K562 (cell line): ENCODE measurements around the gene WASHC2A. TPM values are rescaled to one million over a fixed set of nuclear protein-coding genes. Genes with fewer than 3 reads are reported as not detected.
"Not testable (repeated sequence)": the region's sequence is repeated elsewhere in the genome, so short reads cannot be mapped to it uniquely, and the experiment has no call there.

ENCODE experiments used
- ATAC-seq: fragments of 200-7000 bp; cut with Tn5 transposase; 3 replicates; pipeline ENCODE4 v1.9.1; 2020; ENCODE audit warnings: moderate library complexity
- BruUV-seq: library from RNA; stranded (reverse); fragments of 400-500 nt; replicated peaks from 2 replicates; lab custom pipeline; 2021; lab: Mats Ljungman, UMichigan
- CTCF ChIA-PET: fragments of 300-600 bp; formaldehyde crosslinking; extraction: SDS; loops from one replicate; lab custom pipeline; 2021; ENCODE audit warnings: low intra/inter-chr PET ratio; lab: Yijun Ruan, JAX
- POLR2A ChIA-PET: fragments of 300-600, 350-650 bp; sonication (Branson Sonifier 250); formaldehyde crosslinking; extraction: SDS; loops from one replicate; lab custom pipeline; 2021; ENCODE audit warnings: antibody characterized with exemption, inconsistent platforms; lab: Yijun Ruan, JAX
- DNase-seq, 4 experiments: peaks; one replicate each; pipeline versions ENCODE4 v3.0.0 to v3.0.0-alpha.2; 2011 to 2018; ENCODE audit warnings: low spot score in 3 of 4, mixed read lengths in 3 of 4; ENCODE audit errors: extremely low read depth in 1 of 4
- FAIRE-seq: peaks from 2 replicates; lab custom pipeline; 2011; peaks lifted over from hg19 to GRCh38; lab: Jason Lieb, UNC
- H2AFZ ChIP-seq: 2 replicates; pipeline ENCODE4 v1.6.0; 2011; ENCODE audit warnings: low read depth, low read length, control low read depth, inconsistent platforms
- H3K27ac ChIP-seq: fragments of 200-600 bp; 3 replicates; pipeline ENCODE4 v1.8.0; 2011; ENCODE audit warnings: low read depth, mild to moderate bottlenecking, control low read depth, inconsistent platforms, low read length, moderate library complexity, mixed read lengths; ENCODE audit errors: extremely low read depth
- H3K27me3 ChIP-seq, 2 experiments: fragments of 300-600 bp in 1 of 2; 2 replicates in 1 of 2; 3 replicates in 1 of 2; pipeline versions ENCODE4 v1.6.0 to v1.8.0; 2011; ENCODE audit warnings: inconsistent platforms in 2 of 2, low read length in 2 of 2, mild to moderate bottlenecking in 1 of 2, mixed read lengths in 1 of 2, moderate library complexity in 1 of 2; ENCODE audit not compliant: control insufficient read depth in 2 of 2, insufficient read depth in 2 of 2
- H3K36me3 ChIP-seq: fragments of 300-600 bp; 3 replicates; pipeline ENCODE4 v1.8.0; 2011; ENCODE audit warnings: mild to moderate bottlenecking, low read length, inconsistent platforms; ENCODE audit not compliant: control insufficient read depth, insufficient read depth
- H3K4me1 ChIP-seq, 2 experiments: fragments of 200-600 bp in 1 of 2; replicated peaks in 1 of 2; 2 replicates in 1 of 2; 3 replicates in 1 of 2; pipeline versions ENCODE4 v1.5.1 to v1.8.0; 2011; ENCODE audit warnings: inconsistent platforms in 2 of 2, low read length in 2 of 2, mild to moderate bottlenecking in 1 of 2, mixed read lengths in 1 of 2, moderate library complexity in 1 of 2; ENCODE audit not compliant: control insufficient read depth in 2 of 2, insufficient read depth in 2 of 2
- H3K4me2 ChIP-seq: 2 replicates; pipeline ENCODE4 v1.6.1; 2011; ENCODE audit warnings: low read length, control low read depth, inconsistent platforms, mixed read lengths; ENCODE audit not compliant: insufficient read depth
- H3K4me3 ChIP-seq: fragments of 200-600 bp; sonication (generic), shearing (Covaris generic); 2 replicates; pipeline ENCODE4 v1.5.1; 2016; ENCODE audit warnings: control low read depth, inconsistent platforms
- H3K79me2 ChIP-seq: fragments of 200-600 bp; 3 replicates; pipeline ENCODE4 v1.8.0; 2011; ENCODE audit warnings: low read length, inconsistent platforms; ENCODE audit not compliant: control insufficient read depth, insufficient read depth
- H3K9ac ChIP-seq, 2 experiments: 2 replicates each; pipeline versions ENCODE4 v1.6.0 to v1.6.1; 2011; ENCODE audit warnings: low read depth in 2 of 2, low read length in 2 of 2, control low read depth in 1 of 2, inconsistent platforms in 1 of 2, mild to moderate bottlenecking in 1 of 2, mixed read lengths in 1 of 2; ENCODE audit not compliant: insufficient read depth in 1 of 2
- H3K9me1 ChIP-seq: one replicate; pipeline ENCODE4 v1.6.0; 2011; ENCODE audit warnings: inconsistent platforms, mild to moderate bottlenecking, low read length, moderate library complexity; ENCODE audit not compliant: control insufficient read depth, insufficient read depth
- H3K9me3 ChIP-seq: replicated peaks from 2 replicates; pipeline ENCODE4 v1.5.1; 2011; ENCODE audit warnings: low read depth, low read length, inconsistent platforms; ENCODE audit not compliant: control insufficient read depth, insufficient read depth
- H4K20me1 ChIP-seq: replicated peaks from 2 replicates; pipeline ENCODE4 v1.6.1; 2011; ENCODE audit warnings: low read length, inconsistent platforms, mixed read lengths; ENCODE audit not compliant: control insufficient read depth, insufficient read depth
- WGBS: fragments of 100-300 bp; shearing (Covaris generic); methylation state at CpG from one replicate; pipeline ENCODE4 v1.1.6; 2016; ENCODE audit warnings: low coverage, mixed read lengths; ENCODE audit not compliant: insufficient coverage; ENCODE audit errors: missing lambda C conversion rate; 5-methylcytosine and 5-hydroxymethylcytosine counted together
- in situ Hi-C: fragments of 300-500 bp; cut with MboI; formaldehyde crosslinking; loops from 4 replicates; pipeline ENCODE4 v1.15.0; 2018; ENCODE audit warnings: inconsistent platforms, mixed read lengths
- intact Hi-C: fragments of 100-400 bp; cut with micrococcal nuclease; formaldehyde crosslinking; loops from 2 replicates; pipeline ENCODE4 v1.14.2; 2022
- polyA plus RNA-seq, 8 experiments: library from polyadenylated mRNA; depleted of rRNA in 4 of 8; stranded (reverse) in 5 of 8; unstranded in 3 of 8; fragments of >200 nt; fragmentation: Nextera tagmentation in 2 of 8; fragmentation: Illumina TruSeq in 1 of 8; extraction: Ambion mirVana in 2 of 8; extraction: Trizol in 1 of 8; gene quantifications; 2 replicates each; pipeline versions ENCODE4 v1.2.1 to v1.2.3, GENCODE V29; 2011 to 2014; ENCODE audit warnings: inconsistent platforms in 1 of 8, missing spikeins in 1 of 8
- total RNA-seq, 7 experiments: library from RNA; depleted of rRNA in 6 of 7; stranded (reverse); fragments of >200 nt in 6 of 7; fragmentation: Illumina TruSeq in 2 of 7; extraction: Trizol in 2 of 7; gene quantifications; 2 replicates each; pipeline versions ENCODE4 v1.2.1 to v1.2.3, GENCODE V29; 2011 to 2021; ENCODE audit warnings: low replicate concordance in 1 of 7

WASHC2A gene
- total and polyA plus RNA-seq, 9 of the 15 experiments (the other 6 are each of a cell fraction or from before 2014, with no cell fraction given), result 4.7 to 42.2 (median 28.7) TPM

DNA sequence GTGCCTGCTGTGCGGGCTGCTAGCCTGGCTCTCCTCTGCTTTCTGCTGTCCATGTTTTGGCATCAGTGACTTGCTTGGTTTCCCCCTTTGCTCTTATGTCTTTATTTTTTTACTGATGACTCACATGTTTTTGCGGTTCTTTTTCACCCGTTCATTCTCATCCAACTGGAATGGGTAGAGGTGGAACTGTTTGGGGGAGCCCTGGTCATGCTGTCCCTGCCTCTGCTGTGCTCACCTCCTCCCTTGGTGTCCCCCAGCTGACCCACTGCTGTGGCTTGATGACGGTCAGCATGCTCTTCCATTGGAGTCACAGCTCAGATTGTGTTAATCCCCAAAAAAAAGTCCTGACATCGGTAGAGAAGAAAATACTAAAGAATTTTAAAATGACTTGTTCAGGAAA is 26.9 kb downstream of the WASHC2A start:
- POLR2A ChIA-PET, CTCF ChIA-PET, intact Hi-C loops, H3K4me3 ChIP-seq, H3K79me2 ChIP-seq, in situ Hi-C loops, H2AFZ ChIP-seq, H3K9me3 ChIP-seq, BruUV-seq, H3K9me1 ChIP-seq, H3K4me2 ChIP-seq, H3K4me1 ChIP-seq, H3K9ac ChIP-seq, DNase-seq, H3K27me3 ChIP-seq, H3K27ac ChIP-seq, H4K20me1 ChIP-seq, H3K36me3 ChIP-seq, ATAC-seq, FAIRE-seq: not testable (repeated sequence)
- WGBS, result 42% methylated on average over 2 of the region's 5 CpGs

DNA sequence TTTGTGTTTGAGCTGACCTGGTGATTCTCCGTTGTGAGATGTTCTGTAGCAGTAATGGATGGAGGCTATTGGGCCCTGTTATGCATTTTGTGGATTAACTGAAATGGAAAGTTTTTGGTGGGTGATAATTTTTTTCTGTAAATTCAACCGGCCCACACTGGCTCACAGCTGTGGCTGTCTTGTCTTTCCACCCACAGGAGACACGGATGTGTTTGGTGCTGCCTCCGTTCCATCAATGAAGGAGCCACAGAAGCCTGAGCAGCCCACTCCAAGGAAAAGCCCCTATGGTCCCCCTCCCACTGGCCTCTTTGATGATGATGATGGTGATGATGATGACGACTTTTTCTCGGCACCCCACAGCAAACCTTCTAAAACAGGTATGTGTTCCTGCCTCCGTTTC is 27.6 kb downstream of the WASHC2A start:
- H2AFZ ChIP-seq, H3K27me3 ChIP-seq, H3K27ac ChIP-seq, in situ Hi-C loops, H3K4me2 ChIP-seq, H3K4me1 ChIP-seq, H3K4me3 ChIP-seq, POLR2A ChIA-PET, H3K9me1 ChIP-seq, H3K36me3 ChIP-seq, H4K20me1 ChIP-seq, FAIRE-seq, CTCF ChIA-PET, intact Hi-C loops, H3K9ac ChIP-seq, DNase-seq, BruUV-seq, H3K9me3 ChIP-seq, H3K79me2 ChIP-seq, ATAC-seq: not testable (repeated sequence)
- 72% methylated on average over 7 of the region's 7 CpGs for WGBS

DNA sequence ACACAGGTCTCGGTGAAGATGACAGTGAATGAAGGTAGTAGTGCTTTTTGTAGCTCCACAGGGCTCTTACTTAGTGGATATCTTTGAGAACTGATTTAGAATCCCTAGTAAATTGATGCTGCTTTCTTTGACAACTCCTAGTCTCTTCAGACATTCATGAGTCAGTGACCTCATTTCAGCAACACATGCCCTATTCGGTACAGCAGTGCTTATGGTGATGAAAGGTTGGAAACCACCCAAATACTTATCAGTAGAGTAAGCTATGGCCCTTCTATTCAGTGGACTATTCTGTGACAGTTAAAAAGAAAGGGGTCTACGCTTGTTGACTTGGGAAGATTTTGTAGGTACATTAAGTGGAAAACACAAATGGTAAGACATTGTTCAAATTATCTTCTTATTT is 29.0 kb downstream of the WASHC2A start:
- H3K4me2 ChIP-seq, H2AFZ ChIP-seq, H3K27ac ChIP-seq, H3K4me1 ChIP-seq, POLR2A ChIA-PET, H3K9ac ChIP-seq, ATAC-seq, in situ Hi-C loops, H3K36me3 ChIP-seq, CTCF ChIA-PET, H4K20me1 ChIP-seq, intact Hi-C loops, H3K9me1 ChIP-seq, FAIRE-seq, BruUV-seq, H3K4me3 ChIP-seq, H3K27me3 ChIP-seq, DNase-seq, H3K9me3 ChIP-seq, H3K79me2 ChIP-seq: not testable (repeated sequence)
- no CpG with 5 or more reads among the region's 3 CpGs for WGBS

DNA sequence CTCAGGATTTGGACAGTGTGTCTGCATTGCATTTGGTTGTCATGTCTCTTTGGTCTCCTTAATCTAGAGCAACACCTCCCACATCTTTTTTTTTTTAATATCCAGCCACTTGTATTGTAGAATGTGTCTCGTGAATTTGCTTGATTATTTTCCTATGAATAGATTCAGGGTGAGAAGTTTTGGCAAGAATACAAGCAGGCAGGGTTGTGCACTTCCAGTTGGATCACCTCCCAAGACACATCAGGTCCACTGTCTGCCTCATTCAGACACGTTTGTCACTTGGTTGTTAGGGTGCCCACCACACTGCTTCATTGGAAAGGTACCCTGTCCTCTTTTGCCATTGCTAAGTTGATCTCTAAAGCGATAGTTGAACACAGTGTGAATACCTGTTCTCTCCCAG is 30.9 kb downstream of the WASHC2A start:
- FAIRE-seq, H3K36me3 ChIP-seq, H3K4me3 ChIP-seq, POLR2A ChIA-PET, H2AFZ ChIP-seq, H3K79me2 ChIP-seq, DNase-seq, intact Hi-C loops, ATAC-seq, H3K27me3 ChIP-seq, H3K9me3 ChIP-seq, H4K20me1 ChIP-seq, BruUV-seq, H3K4me1 ChIP-seq, H3K9ac ChIP-seq, in situ Hi-C loops, H3K4me2 ChIP-seq, H3K27ac ChIP-seq, H3K9me1 ChIP-seq, CTCF ChIA-PET: not testable (repeated sequence)
- 63% methylated on average over 2 of the region's 3 CpGs for WGBS
